HepG2 (cell line): ENCODE results near the gene AMOTL2. TPM values are rescaled to one million over a fixed set of nuclear protein-coding genes. Genes with fewer than 3 reads are reported as not detected.

Source experiments
- ATAC-seq: fragments of 200-7000 bp; cut with Tn5 transposase; 3 replicates; pipeline ENCODE4 v1.9.1; 2020; ENCODE audit warnings: mild to moderate bottlenecking, moderate library complexity
- BruUV-seq: library from RNA; stranded (reverse); fragments of 400-500 nt; replicated peaks from 2 replicates; lab custom pipeline; 2021; lab: Mats Ljungman, UMichigan
- CTCF ChIA-PET: fragments of 300-600 bp; formaldehyde crosslinking; extraction: SDS; loops from one replicate; lab custom pipeline; 2021; ENCODE audit warnings: low total read pairs, inconsistent platforms, low intra/inter-chr PET ratio; lab: Yijun Ruan, JAX
- POLR2A ChIA-PET: fragments of 350-600 bp; sonication (Branson Sonifier 250); formaldehyde crosslinking; loops from one replicate; lab custom pipeline; 2020; ENCODE audit warnings: antibody characterized with exemption, inconsistent platforms; lab: Yijun Ruan, JAX
- DNase-seq: peaks from one replicate; pipeline ENCODE4 v3.0.0-alpha.2; 2015; ENCODE audit warnings: low spot score
- FAIRE-seq: peaks from 3 replicates; lab custom pipeline; 2011; peaks lifted over from hg19 to GRCh38; lab: Jason Lieb, UNC
- H2AFZ ChIP-seq: one replicate; pipeline ENCODE4 v1.6.1; 2011; ENCODE audit warnings: low read length, inconsistent platforms
- H3K27ac ChIP-seq: fragments of 300-600 bp; 3 replicates; pipeline ENCODE4 v1.8.0; 2011; ENCODE audit warnings: mixed run types, mild to moderate bottlenecking, mixed read lengths, low read length, inconsistent platforms; ENCODE audit not compliant: insufficient read depth; ENCODE audit errors: extremely low read length
- H3K27me3 ChIP-seq, 2 experiments: fragments of 200-600 bp in 1 of 2; 2 replicates in 1 of 2; 3 replicates in 1 of 2; pipeline versions ENCODE4 v1.6.0 to v1.8.0; 2011; ENCODE audit warnings: low read length in 2 of 2, mild to moderate bottlenecking in 2 of 2, moderate library complexity in 2 of 2, inconsistent platforms in 1 of 2; ENCODE audit not compliant: insufficient read depth in 2 of 2, control insufficient read depth in 1 of 2
- H3K36me3 ChIP-seq, 2 experiments: fragments of 200-600 bp in 1 of 2; replicated peaks in 1 of 2; 2 replicates in 1 of 2; 3 replicates in 1 of 2; pipeline versions ENCODE4 v1.5.1 to v1.8.0; 2011; ENCODE audit warnings: low read length in 2 of 2, inconsistent platforms in 1 of 2; ENCODE audit not compliant: insufficient read depth in 2 of 2, control insufficient read depth in 1 of 2
- H3K4me1 ChIP-seq: 2 replicates; pipeline ENCODE4 v1.5.1; 2012; ENCODE audit warnings: low read length, inconsistent platforms; ENCODE audit not compliant: insufficient read depth
- H3K4me2 ChIP-seq: 2 replicates; pipeline ENCODE4 v1.6.0; 2011; ENCODE audit warnings: low read depth, low read length, inconsistent platforms
- H3K4me3 ChIP-seq, 3 experiments: fragments of 200-600 bp in 1 of 3; sonication (generic), shearing (Covaris generic) in 1 of 3; replicated peaks in 1 of 3; 2 replicates each; pipeline ENCODE4 v1.5.1; 2011 to 2016; ENCODE audit warnings: low read length in 3 of 3, inconsistent platforms in 2 of 3, low read depth in 2 of 3, mild to moderate bottlenecking in 2 of 3, control low read depth in 1 of 3, mixed read lengths in 1 of 3; ENCODE audit not compliant: insufficient read depth in 1 of 3
- H3K79me2 ChIP-seq: one replicate; pipeline ENCODE4 v1.6.1; 2011; ENCODE audit warnings: low read length, inconsistent platforms; ENCODE audit not compliant: insufficient read depth
- H3K9ac ChIP-seq: 2 replicates; pipeline ENCODE4 v1.6.0; 2011; ENCODE audit warnings: mild to moderate bottlenecking, low read depth, low read length, inconsistent platforms; ENCODE audit not compliant: insufficient read depth
- H3K9me3 ChIP-seq: 2 replicates; pipeline ENCODE4 v1.5.1; 2012; ENCODE audit warnings: mild to moderate bottlenecking, low read length
- H4K20me1 ChIP-seq: 2 replicates; pipeline ENCODE4 v1.6.0; 2011; ENCODE audit warnings: inconsistent platforms, mild to moderate bottlenecking, low read length, moderate library complexity; ENCODE audit not compliant: insufficient read depth
- CC2D1A ChIP-seq: sonication (generic); formaldehyde crosslinking; IDR thresholded peaks from 2 replicates; pipeline ENCODE4 v1.8.1; 2023; ENCODE audit warnings: mild to moderate bottlenecking, missing genetic modification reagents
- DNMT1 ChIP-seq: sonication (generic); formaldehyde crosslinking; IDR thresholded peaks from 2 replicates; pipeline ENCODE4 v1.5.1; 2020; ENCODE audit warnings: mild to moderate bottlenecking, missing genetic modification reagents
- HNRNPUL1 ChIP-seq: fragments of 200-400 bp; formaldehyde crosslinking; IDR thresholded peaks from 2 replicates; pipeline ENCODE4 v1.6.1; 2017; ENCODE audit warnings: low read depth, mild to moderate bottlenecking, low read length, moderate library complexity
- MED8 ChIP-seq: sonication (generic); formaldehyde crosslinking; IDR thresholded peaks from 2 replicates; pipeline ENCODE4 v1.8.1; 2023; ENCODE audit warnings: mild to moderate bottlenecking, missing genetic modification reagents; ENCODE audit not compliant: insufficient replicate concordance
- ZBED4 ChIP-seq: sonication (generic); formaldehyde crosslinking; IDR thresholded peaks from 2 replicates; pipeline ENCODE4 v1.4.0; 2020; ENCODE audit warnings: missing genetic modification reagents, borderline replicate concordance
- ZFP90 ChIP-seq: sonication (generic); formaldehyde crosslinking; IDR thresholded peaks from 2 replicates; pipeline ENCODE4 v1.8.0; 2022; ENCODE audit warnings: missing genetic modification reagents, mild to moderate bottlenecking, inconsistent platforms, borderline replicate concordance
- WGBS: methylation state at CpG from one replicate; pipeline ENCODE4 v1.1.6; 2017; ENCODE audit warnings: low lambda C conversion rate; 5-methylcytosine and 5-hydroxymethylcytosine counted together
- in situ Hi-C: cut with HindIII; loops from 2 replicates; pipeline ENCODE4 v1.10.0; 2017; ENCODE audit warnings: low pct_unique_long_range_greater_than_20kb; ENCODE audit not compliant: extremely low pct_ligation_motif_present
- intact Hi-C: fragments of 100-400 bp; cut with micrococcal nuclease; formaldehyde crosslinking; loops from one replicate; pipeline ENCODE4 v1.10.0; 2022; ENCODE audit not compliant: unreplicated experiment
- polyA plus RNA-seq, 8 experiments: library from polyadenylated mRNA; depleted of rRNA in 3 of 8; stranded (reverse) in 7 of 8; unstranded in 1 of 8; fragments of >200 nt; fragmentation: Illumina TruSeq in 4 of 8; extraction: Trizol in 4 of 8; gene quantifications; 2 replicates each; pipeline versions ENCODE4 v1.2.1 to v1.2.3, GENCODE V29; 2011 to 2016; ENCODE audit warnings: low read depth in 4 of 8, missing spikeins in 1 of 8, mixed read lengths in 1 of 8; ENCODE audit not compliant: insufficient read depth in 1 of 8
- total RNA-seq, 5 experiments: library from RNA; depleted of rRNA; stranded (reverse); fragments of >200 nt; fragmentation: Illumina TruSeq; extraction: Trizol; gene quantifications; 2 replicates each; pipeline ENCODE4 v1.2.3, GENCODE V29; 2016; ENCODE audit warnings: low read depth in 1 of 5
- TF ChIP-seq, protein P1 (sequence below): sonication (generic); formaldehyde crosslinking; IDR thresholded peaks from 2 replicates; pipeline ENCODE4 v1.5.1; 2020; ENCODE audit warnings: missing genetic modification reagents, mild to moderate bottlenecking, borderline replicate concordance

The AMOTL2 gene
- total and polyA plus RNA-seq, 2 of the 13 experiments (the other 11 are each of a cell fraction or from before 2014, with no cell fraction given), result 17.3 to 18.5 TPM

DNA sequence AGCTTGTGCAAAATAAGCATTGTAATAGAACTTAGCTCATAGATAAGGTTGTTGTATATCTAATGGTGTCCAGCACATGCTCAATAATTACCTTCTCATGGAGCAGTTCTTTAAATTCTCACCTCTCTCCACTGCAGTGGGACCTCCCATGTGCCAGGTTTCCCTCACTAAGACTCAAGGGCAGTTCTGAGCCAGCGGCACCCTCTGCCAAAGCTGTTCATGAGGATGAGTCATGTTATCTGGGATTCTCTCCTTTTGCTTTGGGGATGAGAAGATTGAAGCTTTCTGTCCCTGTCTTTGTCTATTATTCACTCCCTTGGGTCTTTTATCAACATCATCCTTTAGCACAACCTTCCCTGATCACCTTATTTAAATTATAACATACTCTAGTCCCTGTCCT lies 15.6 kb upstream of the AMOTL2 start:
- no peak overlapping the region for H3K4me2 ChIP-seq
- ATAC-seq (no peak), FAIRE-seq (no peak), DNase-seq (no peak)
- no peak overlapping the region for H3K27ac ChIP-seq
- no peaks in the 10 kb centered on the region for H3K36me3 ChIP-seq
- ChIA-PET POLR2A (no interaction called here), CTCF (no interaction called here)
- no peaks in the 10 kb centered on the region for H3K9me3 ChIP-seq
- no peak overlapping the region for H3K4me3 ChIP-seq
- peaks cover 1 to 33% of the 10 kb centered on the region in 2 experiments for H3K27me3 ChIP-seq
- in situ Hi-C loops (no loop called here), intact Hi-C loops (no loop called here)
- TF ChIP-seq DNMT1 (CRISPR knock-in tag) (no peak), ZFP90 (CRISPR knock-in tag) (peak; percentile 54; the same call in 1 of the 2 replicates)
- WGBS, result 38% methylated on average over 1 of the region's 1 CpG
- H4K20me1 ChIP-seq, result no peaks in the 10 kb centered on the region
- no peaks in the 10 kb centered on the region for H3K79me2 ChIP-seq
- H3K9ac ChIP-seq, result no peak overlapping the region
- no peak overlapping the region for H2AFZ ChIP-seq
- peaks cover 4% of the 10 kb centered on the region for H3K4me1 ChIP-seq
- no TSS peak for BruUV-seq

DNA sequence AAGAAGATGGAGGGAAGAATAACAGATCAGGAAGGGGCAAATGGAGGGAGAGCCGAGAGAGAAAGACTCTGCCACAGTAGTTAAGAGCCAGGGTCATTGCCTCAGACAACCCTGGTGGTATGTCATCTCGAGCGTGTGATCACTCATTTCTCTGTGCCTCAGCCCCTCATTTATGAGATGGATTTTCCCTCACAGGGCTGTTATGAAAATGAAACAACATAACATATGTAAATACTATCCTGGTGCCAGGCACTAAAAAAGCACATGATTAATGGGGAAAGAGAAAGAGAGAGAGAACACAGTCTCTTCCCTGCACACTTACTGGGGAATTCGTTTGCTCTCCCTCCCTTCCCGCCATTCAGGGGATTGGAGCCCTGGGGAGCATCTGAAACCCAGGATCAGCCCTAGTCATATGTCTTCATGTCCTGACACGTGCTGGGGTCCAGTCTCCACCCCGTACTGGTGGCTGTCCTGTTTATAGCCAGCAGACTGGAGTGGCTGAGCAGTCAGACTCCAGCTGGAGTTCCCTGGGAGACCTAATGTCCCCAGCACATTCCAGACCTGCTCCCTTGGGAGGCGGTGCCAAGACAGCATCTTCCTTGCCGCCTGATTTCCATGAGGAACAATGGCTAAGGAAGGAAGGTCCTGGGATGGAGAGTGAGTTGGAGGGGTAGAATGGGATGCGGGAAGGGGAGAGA lies 14.7 kb upstream of the AMOTL2 start:
- H3K9ac ChIP-seq, result no peak overlapping the region
- H4K20me1 ChIP-seq, result no peaks in the 10 kb centered on the region
- FAIRE-seq, result no peak
- intact Hi-C loops (no loop called here), in situ Hi-C loops (no loop called here)
- no peaks in the 10 kb centered on the region for H3K4me1 ChIP-seq
- H3K4me3 ChIP-seq, result no peak overlapping the region
- BruUV-seq, result no TSS peak
- no peak overlapping the region for H3K4me2 ChIP-seq
- H3K9me3 ChIP-seq, result no peaks in the 10 kb centered on the region
- DNase-seq, result no peak
- ChIA-PET CTCF (no interaction called here), POLR2A (no interaction called here)
- H3K79me2 ChIP-seq, result no peaks in the 10 kb centered on the region
- H2AFZ ChIP-seq, result no peak overlapping the region
- WGBS, result 20% methylated on average over 7 of the region's 10 CpGs
- peaks cover 1 to 33% of the 10 kb centered on the region in 2 experiments for H3K27me3 ChIP-seq
- H3K27ac ChIP-seq, result no peak overlapping the region
- ATAC-seq, result no peak
- H3K36me3 ChIP-seq, result no peaks in the 10 kb centered on the region
- no peak for TF ChIP-seq CC2D1A (CRISPR knock-in tag)
- no peak for TF ChIP-seq HNRNPUL1
- no peak for TF ChIP-seq ZBED4 (CRISPR knock-in tag)
- TF ChIP-seq, protein P1, sequence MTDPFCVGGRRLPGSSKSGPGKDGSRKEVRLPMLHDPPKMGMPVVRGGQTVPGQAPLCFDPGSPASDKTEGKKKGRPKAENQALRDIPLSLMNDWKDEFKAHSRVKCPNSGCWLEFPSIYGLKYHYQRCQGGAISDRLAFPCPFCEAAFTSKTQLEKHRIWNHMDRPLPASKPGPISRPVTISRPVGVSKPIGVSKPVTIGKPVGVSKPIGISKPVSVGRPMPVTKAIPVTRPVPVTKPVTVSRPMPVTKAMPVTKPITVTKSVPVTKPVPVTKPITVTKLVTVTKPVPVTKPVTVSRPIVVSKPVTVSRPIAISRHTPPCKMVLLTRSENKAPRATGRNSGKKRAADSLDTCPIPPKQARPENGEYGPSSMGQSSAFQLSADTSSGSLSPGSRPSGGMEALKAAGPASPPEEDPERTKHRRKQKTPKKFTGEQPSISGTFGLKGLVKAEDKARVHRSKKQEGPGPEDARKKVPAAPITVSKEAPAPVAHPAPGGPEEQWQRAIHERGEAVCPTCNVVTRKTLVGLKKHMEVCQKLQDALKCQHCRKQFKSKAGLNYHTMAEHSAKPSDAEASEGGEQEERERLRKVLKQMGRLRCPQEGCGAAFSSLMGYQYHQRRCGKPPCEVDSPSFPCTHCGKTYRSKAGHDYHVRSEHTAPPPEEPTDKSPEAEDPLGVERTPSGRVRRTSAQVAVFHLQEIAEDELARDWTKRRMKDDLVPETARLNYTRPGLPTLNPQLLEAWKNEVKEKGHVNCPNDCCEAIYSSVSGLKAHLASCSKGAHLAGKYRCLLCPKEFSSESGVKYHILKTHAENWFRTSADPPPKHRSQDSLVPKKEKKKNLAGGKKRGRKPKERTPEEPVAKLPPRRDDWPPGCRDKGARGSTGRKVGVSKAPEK (CRISPR knock-in tag), result no peak
- no peak for TF ChIP-seq MED8 (CRISPR knock-in tag)
